ENCODE measurements around the gene CDK19. TPM values are rescaled to one million over a fixed set of nuclear protein-coding genes. Genes with fewer than 3 reads are reported as not detected.

CDK19 gene
- total RNA-seq, 1 donor, result 15.6 TPM

DNA sequence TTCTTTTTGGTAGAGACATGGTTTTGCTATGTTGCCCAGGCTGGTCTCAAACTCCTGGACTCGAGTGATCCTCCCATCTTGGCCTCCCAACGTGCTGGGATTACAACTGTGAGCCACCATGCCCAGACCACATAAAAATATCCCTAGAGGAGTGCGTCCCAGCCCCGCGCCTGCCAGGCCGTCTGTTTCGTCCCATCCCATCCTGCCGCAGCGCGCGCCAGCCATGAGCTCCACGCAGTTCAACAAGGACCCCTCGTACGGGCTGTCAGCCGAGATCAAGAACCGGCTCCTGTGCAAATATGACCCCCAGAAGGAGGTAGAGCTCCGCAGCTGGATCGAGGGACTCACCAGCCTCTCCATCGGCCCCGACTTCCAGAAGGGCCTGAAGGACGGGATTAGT is 42.7 kb upstream of the CDK19 start:
- H3K4me3 ChIP-seq (ENCODE audit: insufficient read depth, low read length), result no peak overlapping the region
- no peak overlapping the region for H3K4me2 ChIP-seq (ENCODE audit: insufficient read depth, low read length)
- H3K36me3 ChIP-seq (ENCODE audit: insufficient read depth, low read length), result no peaks in the 10 kb centered on the region
- TF ChIP-seq, protein P1, sequence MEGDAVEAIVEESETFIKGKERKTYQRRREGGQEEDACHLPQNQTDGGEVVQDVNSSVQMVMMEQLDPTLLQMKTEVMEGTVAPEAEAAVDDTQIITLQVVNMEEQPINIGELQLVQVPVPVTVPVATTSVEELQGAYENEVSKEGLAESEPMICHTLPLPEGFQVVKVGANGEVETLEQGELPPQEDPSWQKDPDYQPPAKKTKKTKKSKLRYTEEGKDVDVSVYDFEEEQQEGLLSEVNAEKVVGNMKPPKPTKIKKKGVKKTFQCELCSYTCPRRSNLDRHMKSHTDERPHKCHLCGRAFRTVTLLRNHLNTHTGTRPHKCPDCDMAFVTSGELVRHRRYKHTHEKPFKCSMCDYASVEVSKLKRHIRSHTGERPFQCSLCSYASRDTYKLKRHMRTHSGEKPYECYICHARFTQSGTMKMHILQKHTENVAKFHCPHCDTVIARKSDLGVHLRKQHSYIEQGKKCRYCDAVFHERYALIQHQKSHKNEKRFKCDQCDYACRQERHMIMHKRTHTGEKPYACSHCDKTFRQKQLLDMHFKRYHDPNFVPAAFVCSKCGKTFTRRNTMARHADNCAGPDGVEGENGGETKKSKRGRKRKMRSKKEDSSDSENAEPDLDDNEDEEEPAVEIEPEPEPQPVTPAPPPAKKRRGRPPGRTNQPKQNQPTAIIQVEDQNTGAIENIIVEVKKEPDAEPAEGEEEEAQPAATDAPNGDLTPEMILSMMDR (IDR thresholded peaks at IDR 0.05; ENCODE audit: extremely low read depth, low read depth, low read length), result no peak
- H3K4me1 ChIP-seq (ENCODE audit: insufficient read depth, low read length), result no peaks in the 10 kb centered on the region
- no peaks in the 10 kb centered on the region for H3K79me2 ChIP-seq (ENCODE audit: insufficient read depth, low read length)
- no peak overlapping the region for H3K27ac ChIP-seq (ENCODE audit: low read depth, low read length)
- H2AFZ ChIP-seq (ENCODE audit: low read length), result no peak overlapping the region
- peak; percentile 44 for DNase-seq (ENCODE audit: insufficient read length, low spot score, missing footprints)
- H3K9me3 ChIP-seq (ENCODE audit: low read depth, low read length), result no peaks in the 10 kb centered on the region
- no peaks in the 10 kb centered on the region for H4K20me1 ChIP-seq (ENCODE audit: insufficient read depth, low read length)
- no peaks in the 10 kb centered on the region for H3K27me3 ChIP-seq (ENCODE audit: insufficient read depth, low read length)

DNA sequence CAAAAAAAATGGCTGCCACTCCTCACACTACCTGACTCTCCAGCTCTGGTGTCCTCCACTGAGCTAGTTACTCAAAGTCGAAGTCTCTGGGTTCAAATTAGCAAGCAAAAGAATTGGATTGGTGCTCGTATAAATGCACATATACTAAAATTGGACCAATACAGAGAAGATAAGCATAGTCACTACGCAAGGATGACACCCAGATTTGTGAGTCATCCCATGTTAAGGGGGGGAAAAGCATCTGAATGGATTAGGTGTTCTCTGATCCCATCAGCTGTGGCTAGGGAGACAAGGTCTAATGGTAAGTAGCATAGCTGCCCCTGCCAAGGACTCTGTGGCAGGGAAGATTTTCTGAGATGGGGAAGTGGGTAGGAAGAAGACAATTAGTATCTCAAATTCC is 41.0 kb upstream of the CDK19 start:
- no peaks in the 10 kb centered on the region for H3K27me3 ChIP-seq (ENCODE audit: insufficient read depth, low read length)
- H3K9me3 ChIP-seq (ENCODE audit: low read depth, low read length), result no peaks in the 10 kb centered on the region
- H3K79me2 ChIP-seq (ENCODE audit: insufficient read depth, low read length), result no peaks in the 10 kb centered on the region
- DNase-seq (ENCODE audit: insufficient read length, low spot score, missing footprints), result no peak
- no peaks in the 10 kb centered on the region for H3K4me1 ChIP-seq (ENCODE audit: insufficient read depth, low read length)
- H4K20me1 ChIP-seq (ENCODE audit: insufficient read depth, low read length), result no peaks in the 10 kb centered on the region
- H3K27ac ChIP-seq (ENCODE audit: low read depth, low read length), result no peak overlapping the region
- no peak overlapping the region for H2AFZ ChIP-seq (ENCODE audit: low read length)
- H3K36me3 ChIP-seq (ENCODE audit: insufficient read depth, low read length), result no peaks in the 10 kb centered on the region
- no peak overlapping the region for H3K4me2 ChIP-seq (ENCODE audit: insufficient read depth, low read length)
- no peak overlapping the region for H3K4me3 ChIP-seq (ENCODE audit: insufficient read depth, low read length)
- TF ChIP-seq, protein P1 (IDR thresholded peaks at IDR 0.05; ENCODE audit: extremely low read depth, low read depth, low read length), result no peak

DNA sequence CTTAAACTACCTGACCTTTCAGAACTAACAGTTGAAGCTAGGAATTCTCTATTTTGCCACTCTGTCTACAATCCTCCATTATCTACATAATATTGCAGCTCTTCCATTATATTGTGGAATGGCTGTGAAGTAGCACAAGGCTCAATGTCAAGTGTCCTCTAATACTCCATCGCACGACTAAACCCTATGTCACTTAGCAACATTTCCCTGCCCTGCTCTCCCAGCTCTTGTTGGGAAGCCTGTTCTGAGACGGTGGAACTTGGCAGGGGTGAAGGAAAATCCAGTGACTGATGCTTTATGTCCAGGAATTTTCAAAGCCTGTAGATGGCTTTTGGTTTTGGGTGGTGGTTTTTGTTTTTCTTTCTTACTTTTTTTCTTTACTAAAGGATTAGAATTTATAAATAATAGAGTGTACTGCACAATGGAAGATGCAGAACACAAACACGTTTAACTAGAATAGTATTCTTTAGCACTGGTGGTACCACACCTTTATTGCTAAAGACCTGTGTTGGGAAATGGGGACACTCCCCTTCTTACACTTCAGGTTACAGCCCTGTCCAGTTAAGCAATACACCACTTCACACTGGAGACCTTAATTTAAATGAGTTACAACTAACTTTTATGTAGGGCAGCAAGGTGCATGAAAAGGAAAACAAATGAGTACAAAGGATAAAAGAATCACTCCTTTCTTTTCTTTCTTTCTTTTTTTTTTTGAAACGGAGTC is 38.6 kb upstream of the CDK19 start:
- no peak overlapping the region for H2AFZ ChIP-seq (ENCODE audit: low read length)
- no peak overlapping the region for H3K4me2 ChIP-seq (ENCODE audit: insufficient read depth, low read length)
- no peaks in the 10 kb centered on the region for H3K9me3 ChIP-seq (ENCODE audit: low read depth, low read length)
- H3K4me1 ChIP-seq (ENCODE audit: insufficient read depth, low read length), result no peaks in the 10 kb centered on the region
- no peak for DNase-seq (ENCODE audit: insufficient read length, low spot score, missing footprints)
- H3K27me3 ChIP-seq (ENCODE audit: insufficient read depth, low read length), result no peaks in the 10 kb centered on the region
- H3K36me3 ChIP-seq (ENCODE audit: insufficient read depth, low read length), result no peaks in the 10 kb centered on the region
- H4K20me1 ChIP-seq (ENCODE audit: insufficient read depth, low read length), result no peaks in the 10 kb centered on the region
- TF ChIP-seq, protein P1 (IDR thresholded peaks at IDR 0.05; ENCODE audit: extremely low read depth, low read depth, low read length), result no peak
- no peaks in the 10 kb centered on the region for H3K79me2 ChIP-seq (ENCODE audit: insufficient read depth, low read length)
- H3K4me3 ChIP-seq (ENCODE audit: insufficient read depth, low read length), result no peak overlapping the region
- no peak overlapping the region for H3K27ac ChIP-seq (ENCODE audit: low read depth, low read length)

DNA sequence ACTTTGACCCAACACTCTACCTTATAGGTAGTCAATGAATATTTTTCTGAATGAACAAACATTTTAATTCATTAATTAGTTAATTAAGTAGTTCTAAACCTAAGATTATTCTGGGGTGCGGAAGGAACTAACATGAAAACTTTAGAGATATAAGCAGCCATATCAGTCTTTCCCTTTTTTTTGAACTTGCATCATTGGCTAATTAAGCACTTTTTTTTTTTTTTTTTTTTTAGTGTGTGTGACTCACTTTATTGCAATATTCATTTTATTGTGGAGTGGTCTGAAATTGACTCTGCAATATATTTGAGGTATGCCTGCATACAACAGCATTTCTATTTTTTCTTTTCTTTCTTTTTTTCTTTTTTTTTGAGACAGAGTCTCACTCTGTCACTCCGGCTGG is 37.5 kb upstream of the CDK19 start:
- Histone ChIP-seq H3K27me3 (ENCODE audit: insufficient read depth, low read length) (no peaks in the 10 kb centered on the region), H2AFZ (ENCODE audit: low read length) (no peak overlapping the region), H4K20me1 (ENCODE audit: insufficient read depth, low read length) (no peaks in the 10 kb centered on the region), H3K79me2 (ENCODE audit: insufficient read depth, low read length) (no peaks in the 10 kb centered on the region), H3K9me3 (ENCODE audit: low read depth, low read length) (no peaks in the 10 kb centered on the region), H3K36me3 (ENCODE audit: insufficient read depth, low read length) (no peaks in the 10 kb centered on the region), H3K4me3 (ENCODE audit: insufficient read depth, low read length) (no peak overlapping the region), H3K4me1 (ENCODE audit: insufficient read depth, low read length) (no peaks in the 10 kb centered on the region), H3K4me2 (ENCODE audit: insufficient read depth, low read length) (no peak overlapping the region), H3K27ac (ENCODE audit: low read depth, low read length) (no peak overlapping the region)
- no peak for DNase-seq (ENCODE audit: insufficient read length, low spot score, missing footprints)
- TF ChIP-seq, protein P1 (IDR thresholded peaks at IDR 0.05; ENCODE audit: extremely low read depth, low read depth, low read length), result no peak
